Tibial artery (tissue), 4 donors: ENCODE measurements around the gene FICD.

Experiments used
- DNase-seq, 2 donors: peaks; one replicate each; pipeline ENCODE4 v3.0.0-alpha.2; 2019
- H3K27ac ChIP-seq, 2 donors: fragments of 200-600 bp; sonication (generic) in 1 of 2; 1 replicate in 1 of 2; 2 replicates in 1 of 2; pipeline ENCODE4 v1.5.1; 2018 to 2019; ENCODE audit warnings: mild to moderate bottlenecking in 1 of 2
- H3K27me3 ChIP-seq, 2 donors: fragments of 200-600 bp; sonication (generic) in 1 of 2; one replicate each; pipeline versions ENCODE4 v1.5.1 to v1.6.0; 2016 to 2019
- H3K36me3 ChIP-seq, 3 donors: fragments of 200-600 bp; sonication (generic) in 2 of 3; one replicate each; pipeline ENCODE4 v1.5.1; 2016 to 2019; ENCODE audit warnings: mild to moderate bottlenecking in 2 of 3
- H3K4me1 ChIP-seq, 4 donors: fragments of 200-600 bp; sonication (generic) in 2 of 4; 1 replicate in 3 of 4; 2 replicates in 1 of 4; pipeline ENCODE4 v1.5.1; 2016 to 2019
- H3K4me3 ChIP-seq, 2 donors: fragments of 200-600 bp; sonication (generic) in 1 of 2; 1 replicate in 1 of 2; 2 replicates in 1 of 2; pipeline ENCODE4 v1.5.1; 2018 to 2019; ENCODE audit warnings: mild to moderate bottlenecking in 2 of 2
- H3K9me3 ChIP-seq, 3 donors: fragments of 200-600 bp; sonication (generic) in 1 of 3; one replicate each; pipeline ENCODE4 v1.5.1; 2016 to 2019
- intact Hi-C: fragments of 100-400 bp; cut with DNase I; formaldehyde crosslinking; loops from one replicate; pipeline ENCODE4 v1.15.0; 2023; ENCODE audit warnings: low total_unique reads
- TF ChIP-seq, protein P1 (sequence below), 2 experiments: fragments of 200-600 bp in 1 of 2; fragments of 450-650 bp in 1 of 2; IDR thresholded peaks; one replicate each; pipeline ENCODE4 v1.5.1; 2017 to 2019; ENCODE audit warnings: antibody characterized with exemption in 2 of 2, mild to moderate bottlenecking in 1 of 2, moderate library complexity in 1 of 2

The FICD gene

DNA sequence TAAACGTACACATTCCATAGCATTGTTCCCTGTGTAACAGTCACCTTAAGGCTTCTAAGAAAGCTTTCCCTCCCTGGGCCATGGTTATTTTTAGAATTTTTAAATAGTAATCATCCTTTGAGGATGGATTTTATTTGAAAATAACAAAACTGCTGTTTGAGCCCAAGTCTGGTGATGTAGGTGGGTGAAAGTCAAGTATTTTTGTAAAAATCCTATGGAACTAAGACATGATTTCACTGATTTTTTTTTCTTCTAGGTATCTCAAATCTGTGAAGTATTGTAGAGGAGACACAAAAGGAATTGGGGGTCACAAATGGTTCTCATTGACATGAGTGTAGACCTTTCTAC, 48.7 kb downstream of the FICD start:
- intact Hi-C loops, result loop anchor here (5.0 to 10.0 kb wide), 5 partner anchors 169 to 529 kb away; partner anchors contain the start of genes ALKBH2, CORO1C and SSH1
- TF ChIP-seq, protein P1, sequence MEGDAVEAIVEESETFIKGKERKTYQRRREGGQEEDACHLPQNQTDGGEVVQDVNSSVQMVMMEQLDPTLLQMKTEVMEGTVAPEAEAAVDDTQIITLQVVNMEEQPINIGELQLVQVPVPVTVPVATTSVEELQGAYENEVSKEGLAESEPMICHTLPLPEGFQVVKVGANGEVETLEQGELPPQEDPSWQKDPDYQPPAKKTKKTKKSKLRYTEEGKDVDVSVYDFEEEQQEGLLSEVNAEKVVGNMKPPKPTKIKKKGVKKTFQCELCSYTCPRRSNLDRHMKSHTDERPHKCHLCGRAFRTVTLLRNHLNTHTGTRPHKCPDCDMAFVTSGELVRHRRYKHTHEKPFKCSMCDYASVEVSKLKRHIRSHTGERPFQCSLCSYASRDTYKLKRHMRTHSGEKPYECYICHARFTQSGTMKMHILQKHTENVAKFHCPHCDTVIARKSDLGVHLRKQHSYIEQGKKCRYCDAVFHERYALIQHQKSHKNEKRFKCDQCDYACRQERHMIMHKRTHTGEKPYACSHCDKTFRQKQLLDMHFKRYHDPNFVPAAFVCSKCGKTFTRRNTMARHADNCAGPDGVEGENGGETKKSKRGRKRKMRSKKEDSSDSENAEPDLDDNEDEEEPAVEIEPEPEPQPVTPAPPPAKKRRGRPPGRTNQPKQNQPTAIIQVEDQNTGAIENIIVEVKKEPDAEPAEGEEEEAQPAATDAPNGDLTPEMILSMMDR (IDR thresholded peaks at IDR 0.05), result no peak
- Histone ChIP-seq H3K4me1 (peaks cover 0 to 43% (median 32%) of the 10 kb centered on the region in 4 donors), H3K4me3 (peak overlapping the region; percentile 82 to 93), H3K27me3 (no peaks in the 10 kb centered on the region), H3K36me3 (peaks cover 33 to 47% (median 47%) of the 10 kb centered on the region in 3 donors), H3K27ac (peak overlapping the region in 1 of 2 donors; percentile 94), H3K9me3 (no peaks in the 10 kb centered on the region)
- no peak for DNase-seq

DNA sequence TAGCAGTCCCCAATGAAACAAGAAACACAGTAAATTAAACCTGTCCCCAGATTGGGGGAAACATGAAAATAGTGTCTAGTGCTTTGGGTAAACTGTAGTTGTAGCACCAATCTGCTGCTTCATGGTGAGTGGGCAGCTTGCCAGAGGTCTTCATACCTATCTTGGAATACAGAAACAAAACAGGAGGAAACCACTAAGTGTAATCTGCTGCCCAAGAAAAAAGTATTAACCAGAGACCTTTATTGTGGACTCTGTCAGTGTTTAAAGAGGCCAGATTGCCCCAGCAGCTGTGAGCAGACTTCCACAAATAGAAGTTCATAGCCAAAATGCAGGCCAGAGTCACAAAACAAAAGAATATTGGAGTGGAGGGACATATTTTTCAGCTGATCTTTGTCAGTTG, 49.6 kb downstream of the FICD start:
- H3K27me3 ChIP-seq, result no peaks in the 10 kb centered on the region
- H3K27ac ChIP-seq, result peak overlapping the region in 1 of 2 donors; percentile 2
- no peaks in the 10 kb centered on the region for H3K9me3 ChIP-seq
- TF ChIP-seq, protein P1 (IDR thresholded peaks at IDR 0.05), result no peak
- H3K36me3 ChIP-seq, result peaks cover 35 to 57% (median 56%) of the 10 kb centered on the region in 3 donors
- H3K4me3 ChIP-seq, result no peak overlapping the region
- intact Hi-C loops, result loop anchor here (5.0 to 10.0 kb wide), 6 partner anchors 53 to 528 kb away; partner anchors contain the start of genes ALKBH2, CORO1C and SSH1
- H3K4me1 ChIP-seq, result peaks cover 0 to 33% (median 23%) of the 10 kb centered on the region in 4 donors
- peak in 1 of 2 donors; percentile 47 for DNase-seq

DNA sequence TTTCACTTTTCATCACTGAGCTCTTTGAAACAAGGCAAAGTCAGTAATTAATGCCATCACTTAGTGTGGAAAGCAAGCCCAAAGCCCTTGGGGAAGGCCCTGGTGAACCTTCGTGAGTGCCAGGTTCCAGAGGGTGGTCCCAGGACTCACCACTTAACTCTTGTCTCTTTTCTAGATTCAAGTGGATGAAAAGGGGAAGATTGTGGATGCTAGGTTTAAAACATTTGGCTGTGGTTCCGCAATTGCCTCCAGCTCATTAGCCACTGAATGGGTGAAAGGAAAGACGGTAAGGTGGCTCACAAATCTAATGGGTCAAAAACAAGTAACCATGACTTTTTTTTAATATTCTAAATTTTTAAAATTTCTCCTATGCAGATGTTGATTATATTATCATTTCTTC, 50.1 kb downstream of the FICD start:
- H3K27ac ChIP-seq, result peak overlapping the region in 1 of 2 donors; percentile 2
- H3K9me3 ChIP-seq, result no peaks in the 10 kb centered on the region
- no peak for DNase-seq
- peaks cover 35 to 61% (median 60%) of the 10 kb centered on the region in 3 donors for H3K36me3 ChIP-seq
- H3K4me1 ChIP-seq, result peaks cover 0 to 29% (median 19%) of the 10 kb centered on the region in 4 donors
- TF ChIP-seq, protein P1 (IDR thresholded peaks at IDR 0.05), result no peak
- H3K27me3 ChIP-seq, result no peaks in the 10 kb centered on the region
- intact Hi-C loops, result loop anchor here (5.0 to 10.0 kb wide), 3 partner anchors 52 to 390 kb away; no protein-coding TSS in a partner anchor
- no peak overlapping the region for H3K4me3 ChIP-seq

DNA sequence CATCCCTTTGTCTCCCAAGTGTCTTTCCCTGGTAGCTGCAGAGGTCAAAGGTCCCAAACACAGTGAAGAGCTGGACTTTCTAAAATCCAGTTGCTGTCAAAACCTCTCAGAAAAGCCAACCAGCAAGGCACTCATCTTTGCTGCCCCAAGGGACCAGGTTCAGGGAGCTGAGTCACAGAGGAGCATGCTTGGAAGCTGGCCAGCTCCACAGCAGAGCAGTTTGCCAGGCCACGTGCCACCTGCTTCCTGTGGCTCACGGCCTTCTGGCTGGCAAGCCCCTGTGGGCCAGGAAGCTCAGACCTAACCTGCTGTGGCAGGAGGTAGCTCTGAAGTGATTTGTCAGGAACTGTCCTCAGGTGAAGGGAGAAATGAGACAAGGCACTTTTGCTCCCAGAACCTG, 50.9 kb downstream of the FICD start:
- Histone ChIP-seq H3K27me3 (no peaks in the 10 kb centered on the region), H3K36me3 (peaks cover 35 to 64% (median 62%) of the 10 kb centered on the region in 3 donors), H3K27ac (peak overlapping the region; percentile 16 to 31), H3K4me3 (no peak overlapping the region), H3K4me1 (peaks cover 0 to 27% (median 17%) of the 10 kb centered on the region in 4 donors), H3K9me3 (no peaks in the 10 kb centered on the region)
- TF ChIP-seq, protein P1 (IDR thresholded peaks at IDR 0.05), result no peak
- DNase-seq, result peak; percentile 70 to 87
- intact Hi-C loops, result loop anchor here (5.0 to 10.0 kb wide), 3 partner anchors 51 to 389 kb away; no protein-coding TSS in a partner anchor

DNA sequence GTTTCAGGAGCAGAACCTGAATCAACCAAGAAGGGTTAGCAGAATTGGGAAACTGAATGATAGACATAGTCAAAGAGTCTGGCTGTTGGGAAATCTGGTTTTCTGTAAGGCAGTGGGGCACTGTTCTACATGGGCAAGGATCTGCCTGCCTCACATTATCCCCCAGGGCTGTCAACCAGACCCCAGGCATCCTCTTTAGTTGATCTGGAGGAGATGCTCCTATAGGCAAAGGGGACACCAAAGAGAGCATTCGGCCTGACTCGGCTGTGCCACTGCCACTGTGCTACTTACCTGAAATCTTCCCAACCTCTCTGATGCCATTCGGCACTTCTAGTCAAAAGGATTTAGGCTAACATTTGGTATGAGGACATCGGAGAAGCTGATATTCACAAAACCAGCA, 51.4 kb downstream of the FICD start:
- no peaks in the 10 kb centered on the region for H3K9me3 ChIP-seq
- H3K36me3 ChIP-seq, result peaks cover 35 to 64% (median 62%) of the 10 kb centered on the region in 3 donors
- H3K4me1 ChIP-seq, result peaks cover 0 to 27% (median 17%) of the 10 kb centered on the region in 4 donors
- H3K27ac ChIP-seq, result peak overlapping the region in 1 of 2 donors; percentile 31
- no peaks in the 10 kb centered on the region for H3K27me3 ChIP-seq
- intact Hi-C loops, result loop anchor here (5.0 to 10.0 kb wide), 3 partner anchors 51 to 388 kb away; no protein-coding TSS in a partner anchor
- TF ChIP-seq, protein P1 (IDR thresholded peaks at IDR 0.05), result no peak
- peak in 1 of 2 donors; percentile 17 for DNase-seq
- no peak overlapping the region for H3K4me3 ChIP-seq
